VCaP (cell line): ENCODE data around the gene CYTH3.
"Not testable (repeated sequence)": the region's sequence is repeated elsewhere in the genome, so short reads cannot be mapped to it uniquely, and the experiment has no call there.

Experiments used
- H3K27ac ChIP-seq: fragments of 450-650 bp; 2 replicates; pipeline ENCODE4 v1.5.1; 2017
- TF ChIP-seq, protein P1 (sequence below): fragments of 450-650 bp; conservative IDR thresholded peaks from 2 replicates; pipeline ENCODE4 v1.5.1; 2017; ENCODE audit warnings: mild to moderate bottlenecking, moderate library complexity

Gene CYTH3

DNA sequence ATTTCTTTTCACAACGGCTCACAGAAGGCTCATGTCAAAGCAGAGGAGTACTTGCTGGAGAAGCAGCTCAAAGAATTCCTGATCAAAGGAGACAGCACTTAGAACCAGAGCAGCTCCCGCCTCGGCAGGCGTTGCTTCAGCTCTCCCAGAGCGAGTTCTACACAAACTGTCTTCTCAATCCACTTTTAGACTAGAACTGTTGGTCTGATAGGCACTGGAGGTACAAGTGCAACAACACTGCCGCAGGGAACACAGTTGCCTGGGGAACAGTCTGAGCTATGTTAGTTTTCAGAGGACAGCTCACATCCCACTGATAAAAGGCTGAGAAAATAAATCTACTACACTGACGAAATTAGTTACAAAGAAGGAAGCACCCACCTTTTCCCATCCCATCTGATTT is 35.4 kb downstream of the CYTH3 start:
- H3K27ac ChIP-seq = peak overlapping the region; percentile 20
- TF ChIP-seq, protein P1, sequence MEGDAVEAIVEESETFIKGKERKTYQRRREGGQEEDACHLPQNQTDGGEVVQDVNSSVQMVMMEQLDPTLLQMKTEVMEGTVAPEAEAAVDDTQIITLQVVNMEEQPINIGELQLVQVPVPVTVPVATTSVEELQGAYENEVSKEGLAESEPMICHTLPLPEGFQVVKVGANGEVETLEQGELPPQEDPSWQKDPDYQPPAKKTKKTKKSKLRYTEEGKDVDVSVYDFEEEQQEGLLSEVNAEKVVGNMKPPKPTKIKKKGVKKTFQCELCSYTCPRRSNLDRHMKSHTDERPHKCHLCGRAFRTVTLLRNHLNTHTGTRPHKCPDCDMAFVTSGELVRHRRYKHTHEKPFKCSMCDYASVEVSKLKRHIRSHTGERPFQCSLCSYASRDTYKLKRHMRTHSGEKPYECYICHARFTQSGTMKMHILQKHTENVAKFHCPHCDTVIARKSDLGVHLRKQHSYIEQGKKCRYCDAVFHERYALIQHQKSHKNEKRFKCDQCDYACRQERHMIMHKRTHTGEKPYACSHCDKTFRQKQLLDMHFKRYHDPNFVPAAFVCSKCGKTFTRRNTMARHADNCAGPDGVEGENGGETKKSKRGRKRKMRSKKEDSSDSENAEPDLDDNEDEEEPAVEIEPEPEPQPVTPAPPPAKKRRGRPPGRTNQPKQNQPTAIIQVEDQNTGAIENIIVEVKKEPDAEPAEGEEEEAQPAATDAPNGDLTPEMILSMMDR = no peak

DNA sequence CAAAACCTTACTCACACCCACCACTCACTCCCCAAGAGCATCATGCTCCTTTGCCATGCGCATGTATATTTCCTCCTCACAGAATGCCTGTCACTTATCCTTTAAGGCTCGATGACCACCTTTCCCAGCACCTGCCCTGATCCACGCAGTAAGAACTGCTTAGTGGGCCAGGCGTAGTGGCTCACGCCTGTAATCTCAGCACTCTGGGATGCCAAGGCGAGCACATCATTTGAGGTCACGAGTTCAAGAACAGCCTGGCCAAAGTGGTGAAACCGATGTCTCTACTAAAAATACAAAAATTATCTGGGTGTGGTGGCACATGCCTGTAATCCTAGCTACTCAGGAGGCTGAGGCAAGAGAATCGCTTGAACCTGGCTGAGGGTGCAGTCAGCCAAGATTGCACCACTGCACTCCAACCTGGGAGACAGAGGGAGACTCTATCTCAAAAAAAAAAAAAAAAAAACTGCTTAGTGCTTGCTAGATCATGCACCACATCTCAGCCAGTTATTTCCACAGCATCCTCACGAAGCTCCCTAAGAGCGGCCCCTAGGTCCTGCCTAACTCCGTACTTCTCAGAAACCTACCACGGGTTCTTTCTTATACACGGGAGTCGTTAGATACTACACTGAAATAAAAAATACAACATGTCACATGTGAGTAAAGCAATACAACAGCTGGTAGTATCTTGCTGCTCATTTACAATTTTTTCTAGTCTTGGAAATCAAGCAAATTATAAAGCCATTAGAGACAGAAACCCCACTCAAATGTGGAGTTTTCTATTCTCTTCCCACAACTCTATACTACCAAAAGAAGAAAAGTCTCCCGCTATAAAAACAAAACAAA is 37.2 kb downstream of the CYTH3 start:
- no peak overlapping the region for H3K27ac ChIP-seq
- TF ChIP-seq, protein P1 = no peak

DNA sequence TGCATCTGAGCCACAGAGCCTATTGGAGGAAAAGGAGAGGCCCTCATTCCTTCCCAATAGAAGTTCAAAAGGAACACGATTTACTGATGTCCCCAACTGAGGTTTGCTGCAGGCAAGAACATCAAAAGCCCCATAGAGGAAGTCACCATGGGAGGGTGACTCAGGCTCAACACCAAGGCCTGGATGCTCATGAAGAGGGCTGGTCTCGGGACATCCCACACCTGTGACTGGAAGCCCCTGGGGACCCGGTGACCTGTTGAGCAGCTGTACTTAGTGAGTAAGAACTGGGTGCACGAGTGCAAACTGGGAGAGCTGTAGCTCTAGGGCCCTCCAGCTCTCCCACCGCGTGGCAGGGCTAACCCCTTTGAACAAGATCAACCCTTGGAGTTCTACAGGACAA is 38.0 kb downstream of the CYTH3 start:
- H3K27ac ChIP-seq = no peak overlapping the region
- TF ChIP-seq, protein P1 = no peak

DNA sequence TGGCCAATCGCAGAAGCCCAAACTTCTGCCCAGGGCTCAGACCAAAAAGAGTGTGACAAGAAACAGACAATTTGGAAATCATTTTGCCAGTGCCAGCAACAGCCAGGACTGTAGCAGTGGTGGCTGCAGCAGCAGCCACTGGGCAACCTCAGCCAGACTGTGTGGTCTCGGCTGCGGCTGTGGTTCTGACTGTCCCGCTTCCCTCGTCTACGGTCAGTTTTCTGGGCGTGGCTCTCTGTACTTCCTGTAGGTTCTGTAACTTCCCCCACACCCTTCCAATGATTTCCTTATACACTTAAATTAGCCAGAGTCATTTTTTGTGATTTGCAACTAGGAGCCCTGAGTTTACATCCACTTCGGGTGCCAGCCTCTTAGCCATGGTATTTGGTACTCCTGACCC is 39.9 kb downstream of the CYTH3 start:
- TF ChIP-seq, protein P1 = no peak
- no peak overlapping the region for H3K27ac ChIP-seq

DNA sequence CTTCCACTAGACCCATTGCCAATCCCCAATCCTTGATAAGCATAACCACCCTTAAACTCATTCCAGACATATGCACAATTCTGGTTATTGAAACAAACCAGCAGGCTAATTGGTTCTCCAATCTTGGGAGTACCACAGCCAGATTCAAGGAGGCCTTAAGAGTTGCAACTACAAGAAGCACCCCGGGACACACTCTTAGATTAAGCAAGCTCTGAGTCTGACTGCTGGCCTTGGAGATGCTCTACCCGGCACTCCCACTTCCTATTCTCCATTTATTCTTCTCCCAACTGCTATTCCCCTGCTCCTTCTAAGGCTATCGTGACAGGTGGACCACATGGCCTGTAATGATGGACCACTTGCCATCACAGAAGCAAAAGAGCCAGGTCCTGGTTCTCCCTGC is 40.3 kb downstream of the CYTH3 start:
- no peak overlapping the region for H3K27ac ChIP-seq
- TF ChIP-seq, protein P1 = no peak

DNA sequence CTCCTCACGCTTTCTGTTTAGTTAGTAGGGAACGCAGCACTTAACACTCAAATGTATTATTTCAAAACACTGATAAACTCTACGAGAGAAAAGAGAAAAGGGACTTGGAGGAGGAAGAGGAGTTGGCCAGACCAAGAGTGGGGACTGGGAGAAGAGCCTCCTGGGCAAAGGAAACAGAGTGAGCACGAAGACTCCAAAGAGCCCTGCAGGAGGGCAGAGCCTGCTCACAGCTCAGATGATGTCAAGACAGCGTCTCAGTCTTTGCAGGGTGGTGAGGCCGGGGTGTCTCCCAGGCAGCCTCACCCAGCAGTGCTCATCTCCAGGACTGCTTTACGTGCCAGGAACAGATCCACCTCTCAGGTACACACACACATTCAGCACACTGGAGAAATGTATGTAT is 41.2 kb downstream of the CYTH3 start:
- no peak overlapping the region for H3K27ac ChIP-seq
- TF ChIP-seq, protein P1 = no peak

DNA sequence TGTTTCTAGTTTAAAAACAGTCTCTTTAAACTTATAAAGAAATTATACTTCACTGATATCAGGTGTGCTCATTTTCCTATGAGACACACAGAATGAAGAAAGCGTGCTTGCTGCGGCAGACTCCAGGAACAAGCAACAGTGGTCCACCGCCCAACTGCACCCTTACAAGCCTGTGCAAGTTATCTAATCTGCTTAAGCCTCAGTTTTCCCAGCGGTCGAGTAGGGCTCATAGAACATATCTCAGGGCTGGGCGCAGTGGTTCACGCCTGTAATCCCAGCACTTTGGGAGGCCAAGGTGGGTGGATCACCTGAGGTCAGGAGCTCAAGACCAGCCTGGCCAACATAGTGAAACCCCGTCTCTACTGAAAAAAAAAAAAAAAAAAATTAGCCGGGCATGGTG is 43.1 kb downstream of the CYTH3 start:
- H3K27ac ChIP-seq = not testable (repeated sequence)
